Fibroblast of villous mesenchyme (primary cell): ENCODE results near the gene BCKDHA. TPM values are rescaled to one million over a fixed set of nuclear protein-coding genes. Genes with fewer than 3 reads are reported as not detected.
"Not testable (repeated sequence)": the region's sequence is repeated elsewhere in the genome, so short reads cannot be mapped to it uniquely, and the experiment has no call there.

ENCODE experiments used
- DNase-seq: peaks from one replicate; pipeline ENCODE4 v3.0.0-alpha.2; 2010; ENCODE audit warnings: low read depth
- H3K4me3 ChIP-seq: 2 replicates; pipeline ENCODE4 v1.5.1; 2011; ENCODE audit warnings: low read depth, mild to moderate bottlenecking, low read length
- CTCF ChIP-seq: IDR thresholded peaks from 2 replicates; pipeline ENCODE4 v1.5.1; 2012; ENCODE audit warnings: low read depth, mild to moderate bottlenecking, low read length; ENCODE audit not compliant: insufficient read depth
- total RNA-seq: library from RNA; depleted of rRNA; stranded (reverse); fragments of >200 nt; gene quantifications from 2 replicates; pipeline ENCODE4 v1.2.3, GENCODE V29; 2012

Gene BCKDHA
- total RNA-seq, 1 donor: 21.2 TPM

DNA sequence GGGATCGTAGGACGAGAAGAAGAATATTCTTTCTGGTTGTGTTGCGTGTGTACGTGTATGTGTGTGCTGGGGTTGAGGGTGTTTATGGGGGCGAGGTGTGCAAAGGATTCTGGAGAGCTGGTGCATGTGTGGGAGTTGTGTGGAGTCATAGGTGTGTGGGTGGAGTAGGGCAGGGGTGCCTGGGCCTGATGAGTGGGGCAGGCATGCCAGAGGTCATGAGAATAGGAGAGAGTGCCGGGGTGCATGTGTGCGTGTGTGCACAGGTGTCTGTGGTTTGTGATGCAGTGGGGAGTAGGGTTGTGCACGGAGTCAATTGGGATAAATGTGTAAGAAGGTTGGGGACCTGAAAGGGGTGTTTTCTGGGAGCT lies 20.6 kb upstream of the BCKDHA start:
- no peak for DNase-seq
- TF ChIP-seq CTCF: no peak
- peak overlapping the region; percentile 67 for H3K4me3 ChIP-seq

GRCh38 chr19:41377977-41378709 lies 19.5 kb upstream of the BCKDHA start:
- peak; percentile 36 for TF ChIP-seq CTCF
- no peak overlapping the region for H3K4me3 ChIP-seq
- peak; percentile 48 for DNase-seq

DNA sequence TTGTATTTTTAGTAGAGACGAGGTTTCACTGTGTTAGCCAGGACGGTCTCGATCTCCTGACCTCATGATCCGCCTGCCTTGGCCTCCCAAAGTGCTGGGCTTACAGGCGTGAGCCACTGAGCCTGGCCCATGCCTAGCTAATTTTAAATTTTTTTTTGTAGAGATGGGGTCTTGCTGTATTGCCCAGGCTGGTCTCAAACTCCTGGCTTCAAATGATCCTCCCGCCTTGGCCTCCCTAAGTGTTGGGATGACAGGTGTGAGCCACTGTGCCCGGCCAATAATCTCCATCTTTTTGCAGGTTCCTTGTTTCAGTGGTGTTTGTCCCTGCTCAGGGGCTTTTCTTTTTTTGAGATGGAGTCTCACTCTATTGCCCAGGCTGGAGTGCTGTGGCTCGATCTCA lies 16.1 kb upstream of the BCKDHA start:
- not testable (repeated sequence) for H3K4me3 ChIP-seq, DNase-seq

DNA sequence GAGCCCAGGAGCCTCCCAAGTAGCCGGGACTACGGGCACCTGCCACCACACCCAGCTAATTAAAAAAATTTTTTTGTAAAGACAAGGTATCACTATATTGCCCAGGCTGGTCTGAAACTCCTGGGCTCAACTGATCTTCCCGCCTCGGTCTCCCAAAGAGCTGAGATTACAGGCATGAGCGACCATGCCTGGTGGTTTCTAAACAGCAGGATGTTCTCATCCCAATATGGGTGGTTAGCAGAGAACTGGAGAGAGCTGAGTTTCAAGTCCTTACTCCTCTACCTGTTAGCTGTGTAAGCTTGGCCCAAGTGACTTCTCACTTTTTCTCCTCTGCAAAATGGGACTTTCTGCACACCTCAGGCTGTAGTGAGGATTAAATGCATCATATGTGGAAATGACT lies 13.3 kb upstream of the BCKDHA start:
- no peak for TF ChIP-seq CTCF
- DNase-seq: no peak

DNA sequence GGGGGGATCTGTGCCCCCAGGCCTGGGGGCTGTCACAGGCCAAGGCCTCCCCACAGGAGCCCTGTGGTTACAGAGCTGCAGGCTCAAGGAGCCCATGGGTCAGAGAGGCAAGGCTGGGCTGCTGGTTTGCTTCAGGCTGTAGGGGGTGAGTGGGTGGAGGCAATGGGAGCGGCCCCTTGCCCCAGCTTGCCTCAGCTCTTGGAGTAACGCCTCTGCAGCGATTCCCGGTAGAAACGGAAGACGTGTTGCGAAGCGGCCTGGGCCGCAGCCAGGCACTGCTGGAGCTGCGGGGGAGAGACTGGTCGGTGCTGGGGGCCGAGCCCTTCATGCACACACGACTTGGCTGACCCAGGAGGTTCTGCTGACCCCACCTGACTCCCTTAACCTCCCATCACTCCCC lies 11.2 kb upstream of the BCKDHA start:
- peak; percentile 50 for DNase-seq
- no peak overlapping the region for H3K4me3 ChIP-seq
- no peak for TF ChIP-seq CTCF

More for the DNA sequence above, 13.3 kb upstream of the BCKDHA start:
- H3K4me3 ChIP-seq: no peak overlapping the region

DNA sequence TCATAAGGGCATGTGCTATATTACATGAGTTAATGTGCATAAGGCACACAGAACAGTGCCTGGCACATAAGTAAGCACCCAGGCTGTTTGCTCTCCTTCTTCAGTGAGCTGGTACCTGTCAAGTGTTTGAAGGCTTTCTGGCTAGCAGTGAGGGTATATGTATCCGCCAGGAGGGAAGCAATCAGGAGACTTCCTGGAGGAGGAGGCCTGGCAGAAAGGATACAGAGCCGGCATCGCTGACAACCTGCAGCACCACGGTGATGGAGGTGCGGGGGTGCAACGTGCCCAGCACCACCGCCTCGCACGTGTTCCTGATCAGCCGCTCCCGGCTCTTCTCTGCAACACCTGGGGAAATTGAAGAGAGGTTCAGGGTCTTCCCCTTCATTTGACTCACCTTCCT lies 6.0 kb upstream of the BCKDHA start:
- no peak for TF ChIP-seq CTCF
- no peak for DNase-seq

GRCh38 chr19:41392775-41393174 lies 4.8 kb upstream of the BCKDHA start:
- H3K4me3 ChIP-seq: no peak overlapping the region
- TF ChIP-seq CTCF: no peak
- DNase-seq: no peak

More for the DNA sequence above, 6.0 kb upstream of the BCKDHA start:
- no peak overlapping the region for H3K4me3 ChIP-seq
